H1 (cell line): ENCODE results near the gene ITPKB. TPM values are rescaled to one million over a fixed set of nuclear protein-coding genes. Genes with fewer than 3 reads are reported as not detected.

Experiments used
- CBX5 ChIP-seq: fragments of 300-800, 300-1000 bp; sonication (generic); IDR thresholded peaks from 2 replicates; pipeline ENCODE4 v1.7.1; 2016; ENCODE audit warnings: antibody characterized with exemption, low read length, low read depth
- JUN ChIP-seq: IDR thresholded peaks from 2 replicates; pipeline ENCODE4 v1.6.1; 2011; ENCODE audit warnings: low read depth, mild to moderate bottlenecking, improper control_type of control experiment, low read length
- TAF1 ChIP-seq: IDR thresholded peaks from 2 replicates; pipeline ENCODE4 v1.6.1; 2011; ENCODE audit warnings: mild to moderate bottlenecking, low read depth, low read length
- polyA plus RNA-seq, 7 experiments: library from polyadenylated mRNA; depleted of rRNA in 3 of 7; stranded (reverse) in 5 of 7; unstranded in 2 of 7; fragments of >200 nt in 5 of 7; fragments of 200-250 nt in 2 of 7; gene quantifications; 1 replicate in 5 of 7; 2 replicates in 1 of 7; 4 replicates in 1 of 7; pipeline versions ENCODE4 v1.2.1 to v1.2.3, GENCODE V29; 2011 to 2013; ENCODE audit warnings: missing spikeins in 2 of 7, mixed read lengths in 2 of 7
- total RNA-seq: library from RNA; stranded (reverse); fragmentation: NEBNext Ultra II Directional; extraction: Animal tissue kit (Norgen Biotek cat#: 25700); gene quantifications from 2 replicates; pipeline ENCODE4 v1.2.1, GENCODE V29; 2021
- TF ChIP-seq, protein P1 (sequence below): IDR thresholded peaks from 2 replicates; pipeline ENCODE4 v1.6.1; 2011; ENCODE audit warnings: low read length, improper control_type of control experiment
- TF ChIP-seq, protein P2 (sequence below): IDR thresholded peaks from 2 replicates; pipeline ENCODE4 v1.6.1; 2011; ENCODE audit warnings: low read depth, mild to moderate bottlenecking, low read length; ENCODE audit not compliant: insufficient read depth

The ITPKB gene
- total and polyA plus RNA-seq, 2 of the 8 experiments (the other 6 are each of a cell fraction or from before 2014, with no cell fraction given) = 1.7 to 4.8 TPM

DNA sequence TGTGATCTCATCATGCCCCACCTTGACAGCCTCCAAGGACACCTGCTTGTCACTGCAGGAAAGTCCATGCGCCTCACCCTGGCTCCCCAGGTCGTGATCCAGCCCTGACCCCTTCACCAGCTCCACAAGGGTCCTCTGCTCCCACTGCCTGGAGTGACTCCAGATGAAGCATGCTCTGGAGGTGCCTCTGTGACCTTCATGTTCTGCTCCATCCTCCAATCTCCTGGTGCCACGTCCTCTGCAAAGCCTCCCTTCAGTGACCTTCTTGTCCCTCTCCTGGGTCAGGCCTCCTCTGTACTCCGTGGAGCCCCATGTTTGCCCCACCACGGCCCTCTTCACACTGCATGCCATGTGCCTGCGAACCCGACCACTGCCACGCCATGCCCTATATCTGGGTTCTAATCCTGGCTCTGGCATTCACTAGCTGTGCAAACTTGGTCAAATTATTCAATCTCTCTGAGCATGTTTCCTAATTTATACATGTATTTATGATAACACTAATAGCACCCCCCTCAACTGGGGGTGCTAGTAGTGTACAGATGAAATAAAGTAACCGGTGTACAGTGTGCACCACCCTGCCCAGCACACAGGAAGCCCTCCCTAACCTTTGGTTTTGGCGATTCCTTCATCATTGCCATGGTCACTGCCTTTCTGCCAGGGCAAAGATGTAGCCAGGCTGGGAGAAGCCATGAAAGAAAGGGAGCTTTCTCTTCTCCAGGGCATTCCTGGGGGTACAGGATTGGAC lies 113.1 kb downstream of the ITPKB start (continued):
- TF ChIP-seq TAF1 = no peak
- TF ChIP-seq, protein P1, sequence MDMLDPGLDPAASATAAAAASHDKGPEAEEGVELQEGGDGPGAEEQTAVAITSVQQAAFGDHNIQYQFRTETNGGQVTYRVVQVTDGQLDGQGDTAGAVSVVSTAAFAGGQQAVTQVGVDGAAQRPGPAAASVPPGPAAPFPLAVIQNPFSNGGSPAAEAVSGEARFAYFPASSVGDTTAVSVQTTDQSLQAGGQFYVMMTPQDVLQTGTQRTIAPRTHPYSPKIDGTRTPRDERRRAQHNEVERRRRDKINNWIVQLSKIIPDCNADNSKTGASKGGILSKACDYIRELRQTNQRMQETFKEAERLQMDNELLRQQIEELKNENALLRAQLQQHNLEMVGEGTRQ = no peak
- no peak for TF ChIP-seq JUN
- no peak for TF ChIP-seq CBX5
- TF ChIP-seq, protein P2, sequence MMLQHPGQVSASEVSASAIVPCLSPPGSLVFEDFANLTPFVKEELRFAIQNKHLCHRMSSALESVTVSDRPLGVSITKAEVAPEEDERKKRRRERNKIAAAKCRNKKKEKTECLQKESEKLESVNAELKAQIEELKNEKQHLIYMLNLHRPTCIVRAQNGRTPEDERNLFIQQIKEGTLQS = no peak
